ENCODE data around the gene RDH12.

DNA sequence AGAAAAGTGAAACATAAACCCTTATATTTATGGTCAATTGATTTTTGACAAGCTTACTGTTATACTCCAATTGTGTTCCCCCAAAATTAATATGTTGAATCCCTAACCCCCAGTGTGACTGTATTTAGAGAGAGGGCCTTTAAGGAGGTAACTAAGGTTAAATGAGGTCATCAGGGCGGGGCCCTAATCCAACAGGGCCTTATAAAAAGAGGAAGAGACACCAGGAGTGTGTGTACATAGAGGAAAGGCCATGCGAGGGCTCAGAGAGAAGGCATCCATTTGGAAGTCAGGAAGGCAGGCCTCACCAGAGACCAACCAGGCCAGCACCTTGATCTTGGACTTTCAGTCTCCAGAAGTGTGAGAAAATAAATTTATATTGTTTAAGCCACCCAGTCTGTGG is 20.7 kb upstream of the RDH12 start:
- TF ChIP-seq, protein P1, sequence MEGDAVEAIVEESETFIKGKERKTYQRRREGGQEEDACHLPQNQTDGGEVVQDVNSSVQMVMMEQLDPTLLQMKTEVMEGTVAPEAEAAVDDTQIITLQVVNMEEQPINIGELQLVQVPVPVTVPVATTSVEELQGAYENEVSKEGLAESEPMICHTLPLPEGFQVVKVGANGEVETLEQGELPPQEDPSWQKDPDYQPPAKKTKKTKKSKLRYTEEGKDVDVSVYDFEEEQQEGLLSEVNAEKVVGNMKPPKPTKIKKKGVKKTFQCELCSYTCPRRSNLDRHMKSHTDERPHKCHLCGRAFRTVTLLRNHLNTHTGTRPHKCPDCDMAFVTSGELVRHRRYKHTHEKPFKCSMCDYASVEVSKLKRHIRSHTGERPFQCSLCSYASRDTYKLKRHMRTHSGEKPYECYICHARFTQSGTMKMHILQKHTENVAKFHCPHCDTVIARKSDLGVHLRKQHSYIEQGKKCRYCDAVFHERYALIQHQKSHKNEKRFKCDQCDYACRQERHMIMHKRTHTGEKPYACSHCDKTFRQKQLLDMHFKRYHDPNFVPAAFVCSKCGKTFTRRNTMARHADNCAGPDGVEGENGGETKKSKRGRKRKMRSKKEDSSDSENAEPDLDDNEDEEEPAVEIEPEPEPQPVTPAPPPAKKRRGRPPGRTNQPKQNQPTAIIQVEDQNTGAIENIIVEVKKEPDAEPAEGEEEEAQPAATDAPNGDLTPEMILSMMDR (conservative IDR thresholded peaks at IDR 0.05): no peak
- no peak for TF ChIP-seq ZFX (IDR thresholded peaks at IDR 0.05)
